ENCODE results near the gene MROH9.

Gene MROH9

DNA sequence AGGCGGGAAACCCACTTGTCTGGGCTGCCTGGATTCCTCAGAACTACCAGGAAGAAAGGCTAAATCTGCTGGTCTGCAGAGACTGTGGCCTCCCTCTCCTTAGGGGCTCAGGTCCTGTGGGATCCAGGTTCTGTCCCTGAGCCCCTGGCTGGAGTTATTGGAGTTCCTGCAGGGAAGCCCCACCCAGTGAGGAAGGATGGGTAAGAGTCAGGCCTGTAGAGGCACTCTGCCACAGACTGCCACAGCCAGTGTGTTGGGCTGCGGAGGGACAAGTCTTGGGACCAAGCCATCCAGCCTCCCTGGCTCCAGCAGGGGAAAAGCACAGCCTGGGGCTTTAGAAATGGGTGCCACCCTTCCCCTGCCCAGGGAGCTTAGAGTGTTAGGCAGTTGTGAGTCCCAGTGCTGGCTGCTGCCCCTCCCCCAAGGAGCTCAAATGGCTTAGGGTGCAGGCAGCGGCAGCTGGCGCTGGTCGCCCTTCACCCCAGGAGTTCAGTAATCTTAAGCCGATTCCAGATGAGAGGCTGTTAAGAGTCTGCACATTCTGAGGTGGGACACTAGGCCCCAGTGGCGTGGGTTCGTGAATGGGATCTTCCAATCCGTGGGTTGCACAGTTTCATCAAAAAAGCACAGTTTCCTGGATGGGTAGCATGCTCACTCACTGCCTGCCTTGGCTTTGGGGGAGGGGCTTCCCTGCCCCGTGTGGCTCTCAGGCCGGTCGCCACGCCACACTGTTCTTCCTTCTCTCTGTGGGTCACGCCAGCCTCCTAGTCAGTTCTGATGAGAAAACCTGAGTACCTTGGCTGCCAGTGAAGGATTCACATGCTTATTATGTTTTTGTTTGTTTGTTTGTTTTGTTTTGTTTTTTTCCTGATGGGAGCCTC, 97.7 kb downstream of the MROH9 start:
- H3K4me3 ChIP-seq (ENCODE audit: control insufficient read depth, low read depth, low read length) = no peak overlapping the region
- TF ChIP-seq CTCF (IDR thresholded peaks at IDR 0.05; ENCODE audit: control insufficient read depth, insufficient read depth, low read depth, low read length, missing control alignments) = no peak
- no peak for DNase-seq (ENCODE audit: low read depth)

DNA sequence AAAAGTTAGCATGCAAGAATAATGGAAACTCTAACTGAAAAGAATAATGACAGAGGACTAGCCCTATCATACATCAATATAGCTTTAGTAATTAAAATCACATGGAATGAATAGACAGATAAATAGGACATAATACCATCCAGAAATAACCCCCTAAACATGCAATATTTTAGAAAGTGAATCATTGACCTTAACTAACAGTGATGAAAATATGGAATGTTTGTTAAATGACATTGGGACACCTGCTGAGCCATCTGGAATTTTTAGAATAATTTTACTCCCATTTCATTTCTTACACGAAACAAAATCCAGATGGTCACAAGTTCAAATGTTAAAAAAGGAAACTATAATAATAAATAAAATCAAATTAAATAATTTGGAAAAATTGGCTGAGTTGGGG, 102.3 kb downstream of the MROH9 start:
- no peak for TF ChIP-seq CTCF (IDR thresholded peaks at IDR 0.05; ENCODE audit: control insufficient read depth, insufficient read depth, low read depth, low read length, missing control alignments)
- no peak overlapping the region for H3K4me3 ChIP-seq (ENCODE audit: control insufficient read depth, low read depth, low read length)

DNA sequence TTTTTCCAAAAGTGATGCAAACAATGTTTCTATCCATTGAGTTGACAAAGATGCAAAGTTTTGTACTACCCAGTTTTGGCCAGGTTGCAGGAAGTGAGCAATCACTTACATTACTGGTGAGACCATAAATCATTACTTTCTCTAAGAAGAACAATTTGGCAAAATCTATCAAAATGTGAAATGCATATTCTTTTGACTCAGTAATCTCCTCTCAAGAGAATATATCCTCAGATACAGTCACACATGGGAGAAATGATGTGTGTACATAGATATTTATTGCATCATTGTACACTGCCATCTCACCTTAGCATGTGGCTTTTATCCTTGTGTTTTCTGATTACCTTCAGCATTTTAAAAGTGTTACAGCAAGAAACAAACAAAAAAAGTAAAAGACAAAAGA, 103.0 kb downstream of the MROH9 start:
- no peak overlapping the region for H3K4me3 ChIP-seq (ENCODE audit: control insufficient read depth, low read depth, low read length)
- no peak for DNase-seq (ENCODE audit: low read depth)
- no peak for TF ChIP-seq CTCF (IDR thresholded peaks at IDR 0.05; ENCODE audit: control insufficient read depth, insufficient read depth, low read depth, low read length, missing control alignments)

More for the DNA sequence above, 102.3 kb downstream of the MROH9 start:
- DNase-seq (ENCODE audit: low read depth) = no peak

GRCh38 chr1:171048014-171048413, 112.7 kb downstream of the MROH9 start:
- no peak overlapping the region for H3K4me3 ChIP-seq (ENCODE audit: control insufficient read depth, low read depth, low read length)
- DNase-seq (ENCODE audit: low read depth) = no peak

DNA sequence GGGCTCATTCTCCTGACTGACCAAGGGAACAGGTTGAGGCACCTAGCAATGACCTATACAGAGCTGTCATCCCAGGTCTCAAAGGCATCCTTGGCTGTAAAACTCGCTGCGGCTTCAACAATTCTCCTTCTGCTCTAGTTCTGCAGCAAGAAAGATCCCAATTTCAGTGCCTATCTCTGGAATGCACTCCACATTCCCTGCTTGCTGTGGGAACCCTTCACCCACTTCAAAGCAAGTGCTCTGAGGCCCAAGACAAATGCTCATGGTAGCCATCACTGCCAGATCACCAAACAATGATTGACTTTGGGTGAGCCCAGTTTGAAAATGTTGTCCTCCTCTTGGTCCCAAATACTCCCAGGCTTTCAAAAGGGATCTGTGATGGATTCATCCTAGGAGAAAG, 117.6 kb downstream of the MROH9 start:
- TF ChIP-seq CTCF (IDR thresholded peaks at IDR 0.05; ENCODE audit: control insufficient read depth, insufficient read depth, low read depth, low read length, missing control alignments) = no peak
- H3K4me3 ChIP-seq (ENCODE audit: control insufficient read depth, low read depth, low read length) = no peak overlapping the region
- no peak for DNase-seq (ENCODE audit: low read depth)

More at GRCh38 chr1:171048014-171048413, 112.7 kb downstream of the MROH9 start:
- TF ChIP-seq CTCF (IDR thresholded peaks at IDR 0.05; ENCODE audit: control insufficient read depth, insufficient read depth, low read depth, low read length, missing control alignments) = no peak

GRCh38 chr1:171055966-171056643, 120.8 kb downstream of the MROH9 start:
- TF ChIP-seq CTCF (IDR thresholded peaks at IDR 0.05; ENCODE audit: control insufficient read depth, insufficient read depth, low read depth, low read length, missing control alignments) = no peak
- H3K4me3 ChIP-seq (ENCODE audit: control insufficient read depth, low read depth, low read length) = no peak overlapping the region
- no peak for DNase-seq (ENCODE audit: low read depth)
